GM21619 (cell line): ENCODE measurements around the gene PLEKHG4B.
"Not testable (repeated sequence)": the region's sequence is repeated elsewhere in the genome, so short reads cannot be mapped to it uniquely, and the experiment has no call there.

Experiments
- ATAC-seq: cut with Tn5 transposase; IDR thresholded peaks from one replicate; pipeline ENCODE4 v1.9.1; 2021; ENCODE audit not compliant: unreplicated experiment

Gene PLEKHG4B

DNA sequence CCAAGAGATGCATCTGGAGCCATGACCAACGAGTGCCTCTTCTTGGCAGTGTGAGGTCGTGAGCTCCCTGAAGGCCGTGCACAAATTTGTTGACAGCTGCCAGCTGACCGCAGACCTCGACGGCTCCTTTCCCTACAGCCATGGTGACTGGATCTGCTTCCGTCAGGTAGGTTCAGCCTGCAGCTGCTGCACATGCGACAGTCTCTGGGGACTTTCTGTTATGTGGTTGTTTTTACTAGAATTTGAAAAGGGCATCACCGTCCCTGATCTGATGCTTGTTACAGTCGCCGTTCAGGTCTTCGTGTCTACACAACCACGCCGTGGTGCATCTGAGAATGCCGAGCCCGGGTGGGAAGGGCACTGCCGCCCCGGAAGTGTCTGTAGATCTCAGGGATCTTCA, 62.9 kb downstream of the PLEKHG4B start:
- ATAC-seq: no peak

DNA sequence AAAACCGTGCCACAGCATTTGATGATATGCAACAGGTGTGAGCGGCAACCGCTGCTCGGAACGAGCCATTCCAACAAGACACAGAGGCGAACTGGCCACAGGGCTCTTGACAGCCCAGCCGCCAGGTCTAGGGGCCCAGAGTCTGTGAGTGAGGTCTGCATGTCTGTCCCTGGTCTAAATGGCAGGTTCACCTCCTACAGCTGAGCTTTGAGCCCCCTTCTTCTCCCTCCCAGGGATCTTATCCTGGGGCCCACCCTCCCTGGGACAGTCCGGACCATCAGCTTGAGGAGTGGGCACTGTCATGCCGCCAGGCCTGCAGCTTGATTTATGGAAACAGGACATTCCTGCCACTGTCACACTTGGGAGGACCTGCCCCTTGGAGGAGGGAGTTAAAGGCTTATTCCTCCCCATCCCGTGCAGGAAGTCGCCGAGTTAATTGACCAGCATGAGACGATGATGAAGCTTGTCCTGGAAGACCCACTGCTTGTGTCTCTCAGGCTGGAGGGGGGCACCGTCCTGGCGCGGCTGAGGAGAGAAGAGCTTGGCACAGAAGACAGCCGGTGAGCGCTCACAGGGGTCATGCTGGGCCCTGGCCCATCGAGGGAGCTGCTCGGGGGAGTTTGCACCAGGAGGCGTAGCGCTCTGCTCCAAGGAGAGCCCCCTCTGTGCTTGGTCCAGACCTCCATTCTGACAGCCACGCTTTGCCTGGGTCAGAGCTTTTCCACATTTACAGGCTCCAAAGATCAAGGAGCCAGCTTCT, 63.9 kb downstream of the PLEKHG4B start:
- ATAC-seq: no peak

DNA sequence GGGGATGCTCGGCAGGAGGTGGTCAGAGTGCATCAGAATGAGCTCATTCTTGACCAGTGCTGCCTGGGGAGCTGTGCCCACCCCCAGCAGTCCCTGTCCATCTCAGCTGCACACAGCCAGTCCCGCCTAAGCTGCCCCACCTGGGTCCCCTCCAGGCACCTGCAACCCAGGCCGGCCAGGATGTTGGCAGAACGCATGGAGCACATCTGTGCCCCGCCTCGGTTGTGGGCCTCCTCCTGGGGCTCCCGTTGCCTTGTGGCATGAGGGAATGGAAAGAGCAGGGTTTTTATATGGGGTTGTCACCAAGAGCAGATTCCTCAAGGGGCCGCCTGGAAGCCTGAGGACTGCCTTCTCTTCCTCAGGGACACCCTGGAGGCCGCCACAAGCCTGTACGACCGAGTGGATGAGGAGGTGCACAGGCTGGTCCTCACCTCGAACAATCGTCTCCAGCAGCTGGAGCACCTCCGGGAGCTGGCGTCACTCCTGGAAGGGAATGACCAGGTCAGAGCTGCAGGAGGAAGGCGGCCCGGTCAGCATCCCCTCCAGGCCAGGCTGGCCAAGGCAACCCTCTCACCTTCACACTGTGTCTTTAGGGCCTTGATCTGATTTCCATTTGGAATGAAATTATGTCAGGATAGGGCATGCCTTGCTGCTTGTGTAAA, 64.6 kb downstream of the PLEKHG4B start:
- no peak for ATAC-seq

DNA sequence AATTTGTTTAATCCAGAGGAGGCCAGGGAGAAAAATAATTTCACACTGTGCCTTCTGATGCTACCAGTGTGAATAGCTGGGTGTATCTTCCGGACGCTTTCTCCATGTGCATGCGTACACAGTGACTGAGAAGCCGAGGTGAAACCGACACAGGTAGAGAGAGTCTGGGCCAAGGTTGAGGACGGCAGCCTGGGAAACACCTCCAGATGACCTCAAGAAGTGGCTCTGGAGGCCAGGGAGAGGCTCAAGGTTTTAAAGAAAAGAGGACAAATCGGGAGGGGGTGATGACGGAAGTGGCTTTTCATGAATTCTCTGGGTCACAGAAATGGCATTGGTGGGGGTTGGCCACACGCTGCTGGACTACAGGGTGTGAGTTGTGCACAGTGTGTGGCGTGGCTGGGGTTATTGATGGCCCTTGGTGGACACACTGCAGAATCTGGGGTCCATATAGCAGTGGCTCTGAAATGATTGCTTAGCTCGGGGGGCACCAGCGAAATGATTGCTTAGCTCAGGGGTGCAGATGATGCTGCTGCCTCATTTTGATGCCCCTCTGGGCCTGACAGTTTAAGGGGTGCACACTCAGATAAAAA, 65.3 kb downstream of the PLEKHG4B start:
- ATAC-seq: no peak

DNA sequence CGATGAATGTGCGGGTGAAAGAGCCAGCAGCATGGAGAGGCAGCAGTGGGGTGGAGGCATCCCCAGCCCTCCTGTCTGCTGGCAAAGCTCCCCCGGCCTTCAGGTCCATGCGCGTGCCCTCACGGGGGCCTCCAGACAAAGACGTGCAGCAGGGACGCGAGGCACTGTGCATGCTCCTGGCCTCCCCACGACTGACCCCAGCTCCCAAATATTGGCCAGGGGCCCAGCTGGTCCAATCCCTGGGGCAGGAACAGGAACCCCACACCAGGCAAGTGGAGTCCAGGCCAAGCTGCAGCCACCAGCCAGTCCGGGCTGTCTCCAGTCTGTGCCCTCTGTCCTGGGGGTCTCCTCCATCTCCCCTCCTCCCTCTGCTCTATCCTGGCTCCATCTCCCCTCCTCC, 65.8 kb downstream of the PLEKHG4B start:
- no peak for ATAC-seq

DNA sequence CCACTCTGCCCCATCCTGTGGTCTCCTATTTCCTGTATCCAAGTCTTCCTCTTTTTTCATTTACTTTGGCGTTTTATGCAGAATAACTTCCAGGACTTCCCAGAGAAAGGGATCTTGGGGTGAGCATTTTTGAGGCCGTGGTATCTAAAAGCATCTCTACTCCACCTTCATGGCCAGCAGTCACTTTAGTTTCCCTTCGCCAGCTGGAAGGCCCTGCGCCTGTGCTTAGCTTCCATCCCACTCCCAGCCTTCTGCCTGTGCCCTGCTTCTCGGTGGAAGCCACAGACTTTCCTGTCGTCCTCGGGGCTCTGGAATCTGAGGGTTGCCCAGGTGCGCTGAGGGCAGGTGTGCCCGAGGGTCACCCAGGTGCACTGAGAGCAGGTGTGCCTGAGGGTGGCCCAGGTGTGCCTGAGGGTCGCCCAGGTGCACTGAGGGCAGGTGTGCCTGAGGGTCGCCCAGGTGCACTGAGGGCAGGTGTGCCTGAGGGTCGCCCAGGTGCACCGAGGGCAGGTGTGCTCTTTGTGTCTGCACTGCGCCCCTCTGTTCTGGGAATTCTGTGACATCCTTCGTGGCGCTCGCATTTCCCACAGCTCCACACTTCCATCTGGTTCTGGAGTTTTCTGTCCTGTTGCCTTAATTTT, 67.0 kb downstream of the PLEKHG4B start:
- no peak for ATAC-seq

DNA sequence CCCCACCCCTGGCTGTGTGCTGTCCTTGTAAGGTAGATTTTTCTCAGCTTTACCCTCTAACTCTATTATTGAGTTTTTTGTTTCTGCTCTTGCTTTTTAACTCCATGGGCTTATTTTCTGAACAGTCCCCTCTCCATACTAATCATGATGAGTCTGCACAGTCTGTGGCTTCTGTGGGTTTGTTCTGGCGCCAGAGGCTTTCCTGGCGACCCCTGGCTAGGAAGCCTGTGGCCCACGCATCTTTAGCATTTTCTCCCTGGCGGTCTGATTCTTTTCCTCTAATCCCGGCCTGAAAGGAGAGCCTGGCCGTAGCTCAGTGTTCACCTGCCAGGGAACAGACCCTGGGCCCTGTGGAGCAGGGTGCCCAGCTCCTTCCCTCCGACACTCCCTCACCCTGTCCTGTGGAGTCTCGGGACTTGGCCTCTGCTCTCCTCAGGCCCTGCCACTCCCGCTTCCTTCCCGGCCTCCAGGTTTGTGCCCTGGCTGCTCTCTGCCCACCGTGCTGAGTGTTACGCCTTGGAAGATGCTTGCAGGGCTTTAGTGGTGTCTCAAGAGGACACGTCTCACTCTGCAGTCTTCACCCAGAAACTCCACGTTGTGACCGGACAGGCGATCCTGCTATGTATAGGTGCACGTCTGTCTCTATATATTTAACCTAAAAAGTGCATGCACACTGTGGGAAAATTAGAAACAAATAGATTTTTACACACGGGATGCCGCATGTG, 67.6 kb downstream of the PLEKHG4B start:
- ATAC-seq: no peak

DNA sequence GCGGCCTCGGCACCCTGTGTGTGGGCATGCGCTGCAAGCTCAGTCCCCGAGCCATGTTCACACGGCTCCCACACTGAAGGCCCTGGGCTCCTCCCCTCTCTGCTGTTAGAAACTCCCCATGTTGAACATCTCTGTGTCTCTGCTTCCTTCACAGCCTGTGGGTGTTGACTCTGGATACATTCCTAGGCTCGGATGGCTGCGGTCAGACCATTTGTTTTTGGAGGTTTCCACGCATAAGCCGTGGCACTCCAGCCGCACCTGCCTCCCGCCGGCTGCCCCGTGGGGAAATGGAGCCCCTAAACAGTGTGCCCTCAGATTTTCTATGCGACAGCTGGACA, 68.2 kb downstream of the PLEKHG4B start:
- no peak for ATAC-seq

DNA sequence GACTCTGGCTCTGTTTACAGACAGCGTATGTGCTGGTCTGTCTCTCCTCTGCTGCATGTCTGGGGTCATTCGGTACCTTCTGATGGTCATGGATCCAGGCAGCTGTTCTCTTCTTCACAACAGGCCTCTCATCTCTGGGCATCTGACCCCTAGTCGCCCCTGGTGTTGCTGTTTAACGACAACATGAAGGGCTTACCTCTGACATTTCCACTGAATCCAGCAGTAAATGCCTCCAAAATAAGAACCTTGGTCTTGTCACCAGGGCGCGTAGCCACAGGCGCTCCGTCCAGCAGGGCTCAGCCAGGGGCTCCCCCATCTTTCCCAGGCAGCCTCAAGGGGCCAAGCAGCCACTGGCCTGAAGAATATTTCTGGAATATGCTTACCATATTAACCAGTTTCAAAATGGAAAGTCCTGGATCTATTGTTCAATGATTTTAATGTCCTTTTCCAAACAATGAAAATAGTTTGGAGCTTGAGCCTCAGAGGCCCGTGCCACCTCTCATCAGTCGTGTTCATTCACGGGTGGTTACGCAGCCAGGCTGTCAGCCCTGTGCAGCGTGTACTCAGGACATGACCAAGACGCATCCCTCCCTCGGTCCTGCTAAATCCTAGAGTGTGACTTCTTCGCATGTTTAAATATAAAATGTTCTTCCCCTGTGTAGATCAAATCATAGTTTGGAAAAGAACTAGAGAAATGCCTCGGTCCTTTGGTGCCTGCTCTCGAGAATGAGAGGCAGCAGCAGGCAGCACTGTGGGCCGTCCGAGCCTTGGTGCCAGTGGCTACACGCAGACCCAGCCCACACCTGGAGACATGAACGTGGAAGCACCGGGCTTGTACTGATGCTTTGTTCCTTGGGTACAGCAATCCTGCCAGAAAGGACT, 69.2 kb downstream of the PLEKHG4B start:
- ATAC-seq: no peak

DNA sequence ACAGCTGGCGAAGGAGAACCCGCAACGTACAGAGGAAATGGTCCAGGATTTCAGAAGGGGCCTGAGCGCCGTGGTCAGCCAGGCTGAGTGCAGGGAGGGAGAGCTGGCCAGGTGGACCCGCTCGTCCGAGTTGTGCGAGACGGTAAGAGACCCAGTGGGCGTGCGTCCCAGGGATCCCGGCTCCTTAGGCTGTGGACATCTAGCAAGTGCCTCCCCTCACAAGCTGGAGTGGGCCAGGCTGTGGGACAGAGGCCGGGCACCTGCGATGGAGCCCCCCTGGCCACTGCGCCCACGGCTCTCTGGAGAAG, 69.8 kb downstream of the PLEKHG4B start:
- no peak for ATAC-seq

DNA sequence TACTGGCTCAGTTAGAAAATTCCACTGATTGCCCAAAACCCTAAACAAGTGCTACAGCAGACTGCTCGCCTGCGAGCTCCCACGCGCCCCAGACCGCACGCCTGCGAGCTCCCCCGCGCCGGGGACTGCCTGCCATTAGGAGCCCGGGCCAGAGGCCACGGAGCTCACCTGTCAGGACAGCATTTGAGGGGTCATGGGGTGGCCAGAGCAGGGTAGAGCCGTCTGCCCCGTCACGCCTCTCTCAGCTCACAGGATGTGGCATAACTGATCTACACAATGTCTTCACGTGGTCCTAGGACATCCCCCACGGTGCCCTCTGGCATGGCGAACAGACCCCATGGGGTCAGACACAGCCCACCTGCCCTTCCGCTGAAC, 70.2 kb downstream of the PLEKHG4B start:
- no peak for ATAC-seq

DNA sequence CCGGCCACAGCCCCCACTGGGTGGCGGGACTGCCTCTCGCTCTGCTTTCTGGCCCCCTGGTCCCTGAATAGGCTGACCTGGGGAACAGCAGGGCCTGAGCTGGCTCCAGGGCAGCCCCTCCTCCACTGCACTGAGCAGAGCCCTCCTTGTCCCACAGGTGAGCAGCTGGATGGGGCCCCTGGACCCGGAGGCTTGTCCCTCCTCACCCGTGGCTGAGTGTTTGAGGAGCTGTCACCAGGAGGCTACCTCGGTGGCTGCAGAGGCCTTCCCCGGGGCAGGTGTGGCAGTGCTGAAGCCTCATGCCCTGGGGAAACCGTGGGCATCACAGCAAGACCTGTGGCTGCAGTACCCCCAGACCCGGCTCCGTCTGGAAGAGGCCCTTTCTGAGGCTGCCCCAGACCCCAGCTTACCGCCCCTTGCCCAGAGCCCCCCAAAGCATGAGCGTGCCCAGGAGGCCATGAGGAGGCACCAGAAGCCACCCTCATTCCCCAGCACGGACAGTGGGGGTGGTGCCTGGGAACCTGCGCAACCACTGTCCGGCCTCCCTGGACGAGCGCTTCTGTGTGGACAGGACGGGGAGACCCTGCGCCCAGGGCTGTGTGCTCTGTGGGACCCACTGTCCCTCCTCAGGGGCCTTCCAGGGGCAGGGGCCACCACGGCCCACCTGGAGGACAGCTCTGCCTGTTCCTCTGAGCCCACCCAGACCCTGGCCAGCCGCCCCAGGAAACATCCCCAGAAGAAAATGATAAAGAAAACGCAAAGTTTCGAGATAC, 70.8 kb downstream of the PLEKHG4B start:
- ATAC-seq: no peak

DNA sequence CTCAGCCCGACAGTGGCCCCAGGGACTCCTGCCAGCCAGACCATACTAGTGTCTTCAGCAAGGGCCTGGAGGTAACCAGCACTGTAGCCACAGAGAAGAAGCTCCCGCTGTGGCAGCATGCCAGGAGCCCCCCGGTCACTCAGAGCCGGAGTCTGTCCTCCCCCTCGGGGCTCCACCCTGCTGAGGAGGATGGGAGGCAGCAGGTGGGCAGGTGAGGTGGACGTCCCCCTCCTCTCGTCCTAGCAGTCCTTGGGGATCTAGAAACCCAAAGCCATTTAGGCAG, 71.3 kb downstream of the PLEKHG4B start:
- no peak for ATAC-seq

DNA sequence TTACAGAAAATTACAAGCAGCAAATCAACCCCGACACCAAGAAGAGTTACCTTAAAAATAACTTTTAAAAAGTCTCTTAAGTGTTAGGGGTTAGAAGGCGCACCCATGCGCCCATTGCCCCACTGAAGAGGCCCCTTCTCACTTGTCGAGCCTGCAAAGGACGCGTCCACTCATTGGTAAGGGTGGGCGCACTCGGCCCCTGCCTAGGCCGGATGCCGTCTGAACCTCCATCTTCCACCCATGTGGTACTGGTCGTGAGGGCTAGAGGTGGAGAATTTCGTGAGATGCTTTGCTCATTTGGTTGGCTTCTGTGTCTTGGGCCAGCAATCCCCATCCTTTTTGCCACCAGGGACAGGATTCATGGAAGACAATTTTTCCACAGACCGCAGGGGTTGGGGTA, 71.9 kb downstream of the PLEKHG4B start:
- no peak for ATAC-seq

DNA sequence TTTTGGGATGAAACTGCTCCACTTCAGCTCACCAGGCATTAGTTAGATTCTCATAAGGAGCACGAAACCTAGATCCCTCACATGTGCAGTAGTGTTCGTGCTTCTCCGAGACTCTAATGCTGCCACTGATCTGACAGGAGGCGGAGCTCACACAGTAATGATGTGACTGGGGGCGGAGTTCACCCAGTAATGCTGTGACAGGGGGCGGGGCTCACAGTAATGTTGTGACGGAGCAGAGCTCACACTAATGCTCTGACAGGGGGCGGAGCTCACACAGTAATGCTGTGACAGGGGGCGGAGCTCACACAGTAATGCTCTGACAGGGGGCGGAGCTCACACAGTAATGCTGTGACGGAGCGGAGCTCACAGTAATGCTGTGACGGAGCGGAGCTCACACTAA, 72.3 kb downstream of the PLEKHG4B start:
- no peak for ATAC-seq

DNA sequence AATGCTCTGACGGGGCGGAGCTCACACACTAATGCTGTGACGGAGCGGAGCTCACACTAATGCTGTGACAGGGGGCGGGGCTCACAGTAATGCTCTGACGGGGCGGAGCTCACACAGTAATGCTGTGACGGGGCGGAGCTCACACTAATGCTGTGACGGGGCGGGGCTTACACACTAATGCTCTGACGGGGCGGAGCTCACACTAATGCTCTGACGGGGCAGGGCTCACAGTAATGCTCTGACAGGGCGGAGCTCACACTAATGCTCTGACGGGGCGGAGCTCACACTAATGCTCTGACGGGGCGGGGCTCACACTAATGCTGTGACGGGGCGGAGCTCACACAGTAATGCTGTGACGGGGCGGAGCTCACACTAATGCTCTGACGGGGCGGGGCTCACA, 72.8 kb downstream of the PLEKHG4B start:
- ATAC-seq: not testable (repeated sequence)

DNA sequence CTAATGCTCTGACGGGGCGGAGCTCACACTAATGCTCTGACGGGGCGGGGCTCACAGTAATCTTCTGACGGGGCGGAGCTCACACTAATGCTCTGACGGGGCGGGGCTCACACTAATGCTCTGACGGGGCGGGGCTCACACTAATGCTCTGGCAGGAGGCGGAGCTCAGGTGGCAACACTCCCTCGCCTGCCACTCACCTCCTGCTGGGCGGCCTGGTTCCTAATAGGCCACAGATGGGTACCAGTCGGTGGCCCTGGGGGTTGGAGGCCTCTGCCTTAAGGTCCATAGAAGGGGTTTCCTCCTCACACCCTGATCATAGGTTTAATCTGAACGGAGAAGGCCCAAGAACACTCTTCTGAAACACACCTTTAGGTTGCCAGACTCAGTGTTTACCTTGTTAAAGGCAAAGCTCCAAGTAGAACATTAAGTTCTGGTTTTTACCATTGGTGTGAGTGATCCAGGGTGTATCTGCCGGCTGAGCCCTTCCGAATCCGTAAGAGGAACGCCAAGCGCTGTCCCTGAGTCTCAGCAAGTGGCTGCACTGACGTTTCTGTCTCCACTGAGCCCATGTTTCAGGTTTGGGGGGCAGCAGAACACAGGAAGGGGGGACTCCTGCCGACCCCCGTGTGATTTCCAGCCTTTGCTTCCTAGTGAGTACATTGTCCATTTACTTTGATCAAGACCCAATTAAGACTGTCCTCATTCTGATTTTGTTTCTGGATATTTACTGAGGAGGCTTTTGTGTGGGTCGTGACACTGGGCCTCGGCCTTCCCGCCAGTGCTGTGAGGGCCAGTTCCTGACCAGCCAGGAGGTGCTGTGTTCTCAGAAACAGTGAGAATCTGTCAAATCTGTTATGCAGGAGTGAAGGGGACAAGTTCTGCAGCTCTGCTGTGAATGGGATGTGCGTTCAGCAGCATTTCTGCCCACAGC, 74.7 kb downstream of the PLEKHG4B start:
- no peak for ATAC-seq

DNA sequence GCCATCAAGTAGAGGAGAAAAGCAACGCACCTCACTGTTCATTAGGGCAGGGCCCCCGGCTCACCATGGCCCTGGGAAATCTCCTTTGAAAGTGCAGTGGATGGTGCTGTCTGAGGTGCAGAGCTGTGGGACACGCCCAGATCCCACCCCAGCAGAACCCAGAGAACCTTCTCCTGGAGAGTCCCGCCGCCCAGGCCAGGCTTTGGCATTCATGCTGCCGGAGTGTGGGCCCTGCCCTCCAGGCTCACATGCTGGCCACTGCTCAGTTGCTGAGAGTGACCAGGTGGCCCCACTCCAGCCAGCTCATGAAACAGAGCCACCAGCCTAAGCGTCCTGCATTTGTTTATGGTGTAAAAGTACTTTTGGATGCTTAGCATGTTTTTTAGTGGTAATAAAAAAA, 75.5 kb downstream of the PLEKHG4B start:
- ATAC-seq: no peak
